NCI-H748 (cell line): ENCODE measurements around the gene SIX3.

Experiments
- DNase-seq: peaks from one replicate; lab custom pipeline; 2025; ENCODE audit not compliant: unreplicated experiment; lab: John Stamatoyannopoulos, UW

The SIX3 gene

GRCh38 chr2:44941551-44942234 lies at the start of gene SIX3:
SIX3 (plus strand) TSS chr2:44941702; CDS start chr2:44942105, 403 bp downstream.
- peak; percentile 92 for DNase-seq

GRCh38 chr2:44894058-44894457 lies 47.4 kb upstream of the SIX3 start:
- DNase-seq = no peak

GRCh38 chr2:44895061-44895460 lies 46.4 kb upstream of the SIX3 start:
- no peak for DNase-seq

DNA sequence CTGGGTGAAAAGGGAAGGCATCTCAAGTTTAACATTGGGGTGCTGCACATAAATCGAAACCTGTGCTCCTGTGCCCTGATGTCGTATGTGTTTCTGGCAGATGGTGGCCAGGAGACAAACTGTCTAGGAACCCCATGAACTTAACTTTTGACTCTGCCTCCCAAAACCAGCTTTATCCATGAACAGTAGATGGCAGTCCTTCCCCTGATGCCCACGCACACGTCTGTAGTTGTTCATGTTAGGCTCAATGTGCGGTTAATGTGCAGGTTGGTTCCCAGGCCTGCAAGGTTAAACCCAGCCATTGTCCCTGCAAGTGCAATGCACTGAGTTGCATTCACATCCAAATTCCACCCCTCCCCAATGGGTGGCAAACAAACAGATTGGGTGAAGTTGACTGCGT lies 44.1 kb upstream of the SIX3 start:
- DNase-seq = peak; percentile 44

- DNase-seq = peak; percentile 34
Measured at GRCh38 chr2:44902217-44903137, 39.0 kb upstream of the SIX3 start.

GRCh38 chr2:44904578-44904977 lies 36.9 kb upstream of the SIX3 start:
- no peak for DNase-seq

DNA sequence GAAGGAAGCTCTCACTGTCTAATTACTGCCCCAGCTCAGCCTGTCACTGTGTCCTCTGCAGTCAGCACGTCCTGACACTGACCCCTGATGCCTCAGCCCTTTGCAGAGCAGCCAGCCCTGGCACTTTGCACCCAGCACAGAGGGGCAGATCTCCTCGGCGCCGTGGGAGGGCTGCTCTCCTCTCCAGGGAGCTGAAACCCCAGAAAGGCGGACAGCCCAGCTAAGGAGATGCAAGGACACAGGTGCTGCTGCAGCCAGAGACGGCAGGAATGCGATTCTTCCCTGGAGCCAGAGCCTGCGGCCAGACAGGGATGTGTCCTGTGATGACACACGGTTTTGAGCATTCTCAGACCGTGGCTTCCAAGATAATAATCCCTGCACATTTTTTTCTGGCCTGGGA lies 34.5 kb upstream of the SIX3 start:
- DNase-seq = no peak

DNA sequence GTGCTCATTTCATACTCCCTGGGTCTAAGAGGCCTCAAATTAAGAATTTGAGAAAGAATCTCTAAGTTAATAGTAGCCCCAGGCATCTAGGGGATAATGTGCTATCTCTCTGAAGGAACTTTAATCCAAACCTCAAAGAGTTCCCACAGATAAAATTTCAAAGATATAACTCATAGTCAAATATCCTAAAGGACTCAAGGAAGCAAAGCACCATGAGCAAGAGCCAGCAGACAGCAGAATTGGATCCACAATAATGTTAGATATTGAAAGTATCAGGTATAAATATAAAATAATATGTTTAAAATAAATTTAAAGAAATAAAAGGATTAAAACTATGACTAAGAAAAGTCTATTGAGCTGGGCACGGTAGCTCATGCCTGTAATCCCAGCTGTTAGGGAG lies 31.7 kb upstream of the SIX3 start:
- no peak for DNase-seq

DNA sequence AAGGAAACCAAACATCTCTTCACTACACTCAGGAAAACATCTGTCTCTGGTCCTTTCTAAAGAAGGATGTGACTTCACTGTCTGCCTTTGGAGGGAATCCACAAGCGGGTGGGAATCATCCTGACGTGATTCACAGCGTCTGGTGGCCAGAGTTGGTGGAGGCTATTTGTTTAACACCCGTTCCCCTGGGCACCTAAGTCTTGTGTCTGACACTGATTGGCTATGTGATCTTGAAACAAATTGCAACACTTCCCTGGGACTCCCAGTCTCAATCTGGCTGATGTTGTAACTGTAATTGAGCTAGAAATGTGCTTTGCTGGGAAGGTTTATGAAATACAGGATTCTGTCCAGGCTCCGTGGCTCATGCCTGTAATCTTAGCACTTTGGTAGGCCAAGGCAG lies 28.8 kb upstream of the SIX3 start:
- no peak for DNase-seq

GRCh38 chr2:44916291-44916690 lies 25.2 kb upstream of the SIX3 start:
- DNase-seq = no peak

DNA sequence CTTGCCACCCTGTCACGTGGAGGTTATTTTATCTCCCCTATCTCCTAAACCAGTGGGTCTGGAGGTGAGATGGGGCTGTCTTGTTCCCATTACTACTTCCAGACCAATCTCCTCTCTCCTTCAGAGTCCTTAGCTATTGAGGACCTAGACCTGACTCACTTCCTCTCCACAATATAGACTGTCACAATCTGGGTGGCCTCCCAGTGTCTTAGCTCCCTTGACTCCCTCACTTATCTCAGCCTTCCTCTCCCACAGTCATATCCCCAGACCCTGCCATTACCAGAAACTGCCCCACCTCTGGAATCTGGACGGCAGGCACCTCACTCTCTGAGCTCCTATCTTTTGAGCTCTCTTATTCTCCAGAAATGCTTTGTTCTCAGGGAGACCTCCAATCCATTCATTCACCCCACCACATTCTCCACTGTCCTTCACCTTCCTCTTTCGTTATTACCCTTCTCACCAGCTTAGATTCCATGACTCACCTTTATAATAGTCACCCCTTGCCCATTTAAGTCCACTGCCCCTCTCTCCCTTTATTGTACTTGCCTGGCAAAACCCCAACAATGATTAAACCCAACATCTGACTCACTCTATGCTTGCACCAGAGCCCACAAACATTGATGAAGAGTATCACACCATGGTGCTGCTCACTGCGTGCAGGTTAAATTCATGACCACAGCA lies 23.3 kb upstream of the SIX3 start:
- no peak for DNase-seq

DNA sequence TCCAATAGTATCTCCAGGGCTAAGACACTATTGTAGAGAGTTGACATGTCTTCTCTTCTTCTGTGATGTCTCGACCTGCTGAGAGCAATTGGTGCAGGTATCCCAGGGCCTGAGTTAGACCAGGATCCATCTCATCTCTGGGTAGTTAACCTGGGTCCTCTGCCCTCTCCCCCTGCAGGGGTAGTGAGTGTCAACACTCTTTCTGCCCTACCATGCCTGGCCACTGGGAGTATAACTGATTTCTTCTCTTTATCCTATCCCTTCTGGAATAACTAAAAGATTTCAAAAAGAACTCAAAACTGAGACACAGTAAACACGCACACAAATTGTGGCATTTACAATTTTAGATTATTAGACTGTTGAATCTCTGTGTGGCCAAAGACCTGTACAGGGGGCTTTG lies 20.8 kb upstream of the SIX3 start:
- DNase-seq = no peak

- DNase-seq = no peak
Measured at GRCh38 chr2:44922776-44923175, 18.7 kb upstream of the SIX3 start.

- no peak for DNase-seq
Measured at GRCh38 chr2:44925561-44926136, 15.9 kb upstream of the SIX3 start.

DNA sequence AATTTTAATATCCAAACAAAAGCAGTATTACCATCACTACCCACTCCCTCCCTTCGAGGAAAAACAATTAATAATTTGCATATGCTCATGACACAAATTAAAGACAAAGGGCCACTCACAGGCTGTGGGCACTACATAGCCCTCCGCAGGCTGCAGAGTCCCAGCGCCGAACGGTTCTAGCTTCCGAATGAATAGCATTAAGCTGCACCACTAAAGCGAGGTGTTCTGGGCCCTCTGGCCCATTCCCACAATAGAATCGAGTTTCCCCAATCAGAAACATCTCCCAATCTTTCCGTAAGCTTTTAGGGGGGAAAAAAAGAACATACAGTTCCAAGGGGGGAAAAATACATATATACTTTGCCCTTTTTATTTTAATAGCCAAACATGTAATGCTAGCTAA lies 14.5 kb upstream of the SIX3 start:
- DNase-seq = no peak

DNA sequence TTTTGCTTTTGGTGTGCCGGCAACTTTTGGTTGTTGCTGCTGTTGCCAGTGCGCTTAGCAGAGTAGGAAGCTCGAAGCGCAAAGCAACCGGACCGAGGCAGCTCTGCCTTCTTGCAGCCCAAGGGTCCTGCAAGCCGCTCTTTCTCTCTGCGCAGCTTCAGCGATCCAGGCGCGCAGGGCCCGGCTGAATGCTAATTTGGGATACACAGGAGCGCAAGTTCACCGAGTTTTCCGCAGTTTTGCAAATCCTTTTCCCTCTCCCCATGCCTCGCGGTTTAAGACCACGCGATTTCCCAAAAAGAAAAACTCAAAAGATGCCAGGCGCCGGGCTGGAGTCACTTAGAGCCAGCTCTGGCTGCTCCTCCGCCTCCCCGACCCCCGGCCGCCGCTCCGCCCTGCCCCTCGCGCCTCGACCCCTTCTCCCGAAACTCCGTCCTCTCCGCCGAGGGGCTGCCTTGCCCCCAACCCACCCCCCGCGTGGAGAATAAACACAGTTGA lies 13.5 kb upstream of the SIX3 start:
- no peak for DNase-seq

DNA sequence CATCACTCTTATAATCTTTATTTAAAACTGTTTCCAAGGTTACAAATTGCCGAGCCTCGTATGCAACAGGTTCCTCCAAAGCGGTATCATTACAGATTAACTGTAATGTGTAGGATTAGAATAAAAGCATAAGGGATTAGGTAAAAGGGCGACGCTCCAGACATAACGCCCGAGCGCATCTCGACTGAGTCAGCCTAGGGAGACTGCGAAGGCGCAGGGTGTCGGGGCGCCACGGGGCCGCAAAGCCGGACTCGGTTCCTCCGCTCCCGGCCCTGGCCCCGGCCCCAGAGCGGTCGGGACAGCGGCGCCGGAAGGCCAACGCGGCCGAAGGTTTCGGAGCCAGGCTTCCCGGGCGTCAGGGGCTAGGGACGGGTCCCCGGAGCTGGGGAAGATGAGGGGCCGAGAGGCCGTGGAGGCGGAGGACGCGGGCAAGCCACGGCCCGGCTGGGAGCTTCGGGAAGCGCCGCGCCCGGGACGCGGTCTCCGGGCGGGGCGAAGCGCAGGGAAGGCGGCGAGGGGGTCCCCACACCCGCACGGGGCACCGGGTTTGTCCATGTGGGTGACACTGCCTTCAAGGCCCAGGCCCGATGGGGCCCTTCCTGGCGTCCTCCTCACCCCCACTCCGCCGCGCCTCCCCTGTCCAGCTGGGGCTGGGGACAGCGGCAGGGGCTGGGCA lies 12.9 kb upstream of the SIX3 start:
- no peak for DNase-seq

DNA sequence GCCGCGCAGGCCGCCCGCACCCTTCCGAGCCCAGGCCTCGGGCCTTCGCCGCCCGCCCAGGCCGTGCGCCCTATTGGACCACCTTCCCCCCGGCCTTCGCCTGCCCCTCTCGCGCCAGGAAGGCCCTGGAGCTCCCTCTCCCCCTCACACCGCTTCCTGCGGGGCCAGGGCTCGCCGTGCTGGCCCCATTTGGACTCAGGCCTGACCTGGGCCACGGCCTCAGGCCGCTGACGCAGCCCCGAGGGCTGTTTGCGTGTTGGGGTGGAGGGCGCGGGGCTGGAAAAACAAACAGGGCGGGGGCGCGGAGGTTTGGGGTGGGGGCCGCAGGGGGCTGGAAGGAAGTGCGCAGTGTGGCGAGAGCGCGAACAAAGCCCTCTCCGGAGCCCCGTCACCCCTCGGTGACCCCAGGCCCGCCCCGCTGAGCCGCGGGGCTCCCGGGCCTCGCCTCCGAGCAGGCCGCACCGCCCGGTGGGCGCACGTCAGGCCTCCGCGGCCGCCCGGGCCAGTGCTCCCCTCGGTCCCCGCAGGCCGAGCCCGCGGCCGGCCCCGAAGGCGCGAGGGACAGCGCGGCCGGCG lies 12.3 kb upstream of the SIX3 start:
- DNase-seq = no peak

GRCh38 chr2:44929735-44930273 lies 11.7 kb upstream of the SIX3 start:
- no peak for DNase-seq
